Measurements from ENCODE around the gene PTPRC.

PTPRC gene

DNA sequence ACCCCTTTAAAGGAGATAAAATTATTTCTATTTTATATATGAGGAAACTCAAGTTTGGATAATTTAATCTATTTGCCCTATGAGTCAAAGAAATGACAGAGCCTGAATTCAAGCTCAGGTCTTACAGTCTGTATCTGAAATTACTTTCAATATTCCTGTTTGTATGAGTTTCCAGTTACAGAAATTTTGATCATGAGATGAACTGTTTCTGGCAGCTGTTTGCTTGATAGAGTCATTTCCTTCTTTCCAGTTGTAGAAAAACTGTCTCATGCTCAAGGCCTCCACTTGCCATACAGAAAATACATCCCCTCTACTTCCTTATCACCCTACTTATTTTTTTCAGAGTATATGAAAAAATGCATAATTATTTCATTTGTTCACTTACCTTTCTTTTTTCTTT lies 87.6 kb downstream of the PTPRC start:
- no peaks in the 10 kb centered on the region for H3K27me3 ChIP-seq (ENCODE audit: insufficient read depth, low read depth, severe bottlenecking)
- no peaks in the 10 kb centered on the region for H3K36me3 ChIP-seq
- H3K9me3 ChIP-seq (ENCODE audit: severe bottlenecking) = no peaks in the 10 kb centered on the region
- H3K27ac ChIP-seq = no peak overlapping the region
- no peak overlapping the region for H3K4me3 ChIP-seq (ENCODE audit: low read depth, low read length)
- no peak for DNase-seq
- no peak for TF ChIP-seq CTCF (IDR thresholded peaks at IDR 0.05; ENCODE audit: low read depth, low read length)

- Histone ChIP-seq H3K27me3 (ENCODE audit: insufficient read depth, low read depth, severe bottlenecking) (no peaks in the 10 kb centered on the region), H3K4me3 (ENCODE audit: low read depth, low read length) (no peak overlapping the region), H3K9me3 (ENCODE audit: severe bottlenecking) (no peaks in the 10 kb centered on the region), H3K36me3 (no peaks in the 10 kb centered on the region), H3K27ac (no peak overlapping the region)
- no peak for DNase-seq
- TF ChIP-seq CTCF (IDR thresholded peaks at IDR 0.05; ENCODE audit: low read depth, low read length) = no peak
Measured at GRCh38 chr1:198729195-198729863, 90.5 kb downstream of the PTPRC start.

DNA sequence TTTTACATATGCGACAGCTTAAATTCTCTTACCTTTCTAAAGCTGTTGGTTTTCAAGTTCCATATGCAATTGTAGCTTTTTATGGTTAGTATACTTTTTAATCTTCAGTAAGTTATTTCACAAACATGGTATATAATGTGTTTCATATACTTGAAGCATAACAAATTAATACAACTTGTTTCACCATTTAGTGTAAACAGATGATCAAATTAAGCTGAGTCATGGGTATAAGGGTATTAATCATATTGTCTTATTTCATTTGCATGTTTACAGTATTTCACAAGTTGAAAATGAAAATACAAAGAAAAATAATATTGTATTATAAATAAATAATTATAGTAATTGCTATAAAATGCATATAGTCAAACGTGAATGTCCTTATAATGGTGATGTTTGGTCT lies 92.1 kb downstream of the PTPRC start:
- Histone ChIP-seq H3K9me3 (ENCODE audit: severe bottlenecking) (no peaks in the 10 kb centered on the region), H3K4me3 (ENCODE audit: low read depth, low read length) (no peak overlapping the region), H3K27ac (no peak overlapping the region), H3K36me3 (no peaks in the 10 kb centered on the region), H3K27me3 (ENCODE audit: insufficient read depth, low read depth, severe bottlenecking) (no peaks in the 10 kb centered on the region)
- no peak for DNase-seq
- no peak for TF ChIP-seq CTCF (IDR thresholded peaks at IDR 0.05; ENCODE audit: low read depth, low read length)

GRCh38 chr1:198734323-198735008 lies 95.6 kb downstream of the PTPRC start:
- Histone ChIP-seq H3K27me3 (ENCODE audit: insufficient read depth, low read depth, severe bottlenecking) (no peaks in the 10 kb centered on the region), H3K36me3 (no peaks in the 10 kb centered on the region), H3K9me3 (ENCODE audit: severe bottlenecking) (no peaks in the 10 kb centered on the region), H3K27ac (no peak overlapping the region), H3K4me3 (ENCODE audit: low read depth, low read length) (no peak overlapping the region)
- TF ChIP-seq CTCF (IDR thresholded peaks at IDR 0.05; ENCODE audit: low read depth, low read length) = no peak
- DNase-seq = no peak

DNA sequence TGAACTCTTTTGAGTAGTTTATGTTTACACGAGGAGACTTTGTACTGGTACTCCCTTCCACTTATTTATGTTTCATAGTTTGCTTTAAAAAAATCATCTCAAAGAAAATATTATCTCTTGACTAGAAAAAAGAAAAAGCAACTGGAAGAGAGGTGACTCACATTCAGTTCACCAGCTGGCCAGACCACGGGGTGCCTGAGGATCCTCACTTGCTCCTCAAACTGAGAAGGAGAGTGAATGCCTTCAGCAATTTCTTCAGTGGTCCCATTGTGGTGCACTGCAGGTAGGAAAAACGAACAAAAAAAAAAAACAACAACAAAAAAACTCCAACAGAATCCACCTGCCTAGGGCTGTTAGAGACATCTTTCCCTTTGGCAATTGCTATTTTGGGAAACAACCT lies 102.9 kb downstream of the PTPRC start:
- H3K27ac ChIP-seq = no peak overlapping the region
- H3K36me3 ChIP-seq = no peaks in the 10 kb centered on the region
- no peak for TF ChIP-seq CTCF (IDR thresholded peaks at IDR 0.05; ENCODE audit: low read depth, low read length)
- no peak overlapping the region for H3K4me3 ChIP-seq (ENCODE audit: low read depth, low read length)
- no peaks in the 10 kb centered on the region for H3K9me3 ChIP-seq (ENCODE audit: severe bottlenecking)
- no peaks in the 10 kb centered on the region for H3K27me3 ChIP-seq (ENCODE audit: insufficient read depth, low read depth, severe bottlenecking)
- no peak for DNase-seq
